T-helper 1 cell treated with Interleukin-12 subunit alpha and Interleukin-12 subunit beta and Interleukin-4 antibody, amounts not matched to agents 30 μg/mL and 1 μg/mL, for 36 hours (primary cell): ENCODE data around the gene FASTK.
"Not testable (repeated sequence)": the region's sequence is repeated elsewhere in the genome, so short reads cannot be mapped to it uniquely, and the experiment has no call there.

Source experiments
- H3K27ac Mint-ChIP-seq: one replicate; pipeline ENCODE4 v1.8.0; 2021; ENCODE audit warnings: mild to moderate bottlenecking, mixed read lengths
- H3K27me3 Mint-ChIP-seq: one replicate; pipeline ENCODE4 v1.8.0; 2021; ENCODE audit warnings: low read depth, mixed read lengths
- H3K36me3 Mint-ChIP-seq: one replicate; pipeline ENCODE4 v1.8.0; 2021; ENCODE audit warnings: low read depth, mixed read lengths
- H3K4me1 Mint-ChIP-seq: one replicate; pipeline ENCODE4 v1.8.0; 2021; ENCODE audit warnings: low read depth, mixed read lengths
- H3K4me3 Mint-ChIP-seq: one replicate; pipeline ENCODE4 v1.8.0; 2021; ENCODE audit warnings: mild to moderate bottlenecking, moderate library complexity, mixed read lengths
- H3K9me3 Mint-ChIP-seq: one replicate; pipeline ENCODE4 v1.8.0; 2021; ENCODE audit warnings: mixed read lengths

Gene FASTK

DNA sequence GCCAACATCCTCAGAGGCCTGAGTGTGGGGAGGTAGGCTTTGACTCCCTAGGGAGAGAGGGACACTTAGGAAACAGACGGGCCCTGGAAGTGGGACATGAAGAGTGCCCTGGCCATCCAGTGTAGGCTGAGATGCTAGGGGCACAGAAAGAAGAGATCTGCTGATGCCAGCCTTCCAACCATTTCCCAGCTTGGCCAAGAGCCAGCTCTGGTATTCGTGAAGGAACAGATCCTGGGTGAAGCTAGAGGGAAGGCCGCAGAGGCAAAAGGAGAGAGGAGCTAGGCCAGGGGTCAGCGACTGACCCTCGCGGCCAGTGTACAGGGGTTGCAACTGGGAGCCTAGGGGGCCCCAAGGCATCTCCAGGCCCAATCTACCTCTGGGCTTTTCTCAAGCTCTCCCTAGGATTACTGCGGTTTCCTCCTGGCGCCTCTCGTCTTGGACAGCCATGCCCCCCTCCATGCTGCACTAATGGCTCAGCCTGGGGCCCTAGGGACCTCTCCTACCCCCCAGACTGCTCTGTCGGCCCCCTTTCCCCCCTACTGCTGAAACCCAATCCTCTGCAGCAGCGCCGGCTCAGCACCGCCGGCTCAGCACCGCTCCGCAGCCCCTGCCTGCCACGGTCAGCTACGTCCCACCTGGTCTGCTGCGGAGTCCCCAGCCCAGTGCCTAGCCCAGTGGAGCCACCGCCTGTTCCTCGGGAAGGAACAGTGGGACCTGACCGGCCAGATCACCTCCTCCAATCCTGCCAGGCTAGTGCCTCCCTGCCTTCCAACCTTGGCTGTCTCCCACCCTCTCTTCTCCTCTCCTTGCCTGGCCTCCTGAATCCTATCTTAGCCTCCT, 32.4 kb downstream of the FASTK start, which contains the start of gene ASIC3:
Gene ASIC3 (plus strand): TSS at position 556 of the 840 bp plus-strand sequence. CDS start 355 bp downstream, outside the sequence.
- peaks cover 4% of the 10 kb centered on the region for H3K36me3 Mint-ChIP-seq
- H3K9me3 Mint-ChIP-seq: no peaks in the 10 kb centered on the region
- H3K27me3 Mint-ChIP-seq: peaks cover 5% of the 10 kb centered on the region
- no peak within 1 kb of the TSS for H3K4me3 Mint-ChIP-seq
- H3K27ac Mint-ChIP-seq: no peak within 1 kb of the TSS
- peaks cover 7% of the 10 kb centered on the region for H3K4me1 Mint-ChIP-seq

DNA sequence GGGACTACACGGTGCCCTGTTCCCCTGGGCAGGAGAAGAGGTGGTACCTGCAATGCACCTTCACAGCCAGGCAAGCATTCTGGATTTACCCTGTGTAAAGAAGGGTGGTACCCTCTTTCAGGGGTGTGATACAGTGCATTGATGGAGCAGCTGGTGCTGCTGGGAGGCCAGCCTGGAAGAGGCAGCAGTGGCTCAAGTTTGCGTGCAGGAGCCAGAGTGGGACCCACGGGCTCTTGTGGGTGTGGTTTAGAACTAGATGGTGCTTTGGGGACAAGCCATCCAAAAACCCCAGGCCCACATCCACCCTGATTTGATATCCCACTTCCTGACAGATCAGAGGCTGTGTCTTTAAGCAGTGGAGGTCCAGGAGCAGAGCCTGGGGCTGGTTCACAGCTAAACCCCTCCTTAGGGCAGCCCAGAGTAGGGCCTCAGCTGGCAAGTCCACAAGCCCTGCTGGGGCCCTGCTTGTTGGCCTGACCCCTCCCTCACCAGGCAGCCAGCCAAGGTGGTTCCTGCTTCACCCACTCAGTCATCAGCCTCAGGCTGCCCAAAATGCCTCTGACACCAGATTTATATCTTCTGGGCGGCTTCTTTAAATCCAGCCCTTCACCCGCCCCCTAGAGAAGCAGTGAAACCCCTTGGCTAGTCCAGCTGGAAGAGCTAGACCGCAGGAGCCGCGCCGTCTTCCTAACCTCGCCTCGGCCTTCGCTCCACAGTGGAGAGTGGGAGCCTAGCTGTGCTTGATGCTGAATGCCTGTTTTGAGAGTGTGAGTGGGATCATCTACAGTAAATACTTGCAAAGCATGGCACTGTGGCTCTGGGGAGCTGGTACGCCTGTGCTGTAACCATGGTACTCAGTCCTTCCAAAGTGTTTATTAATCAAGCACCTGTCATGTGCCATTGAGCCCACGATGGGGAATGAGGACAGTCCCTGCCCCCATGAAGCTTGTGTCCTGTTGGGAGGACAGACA, 33.7 kb downstream of the FASTK start:
- no peaks in the 10 kb centered on the region for H3K36me3 Mint-ChIP-seq
- H3K4me1 Mint-ChIP-seq: peaks cover 2% of the 10 kb centered on the region
- no peaks in the 10 kb centered on the region for H3K9me3 Mint-ChIP-seq
- H3K4me3 Mint-ChIP-seq: no peak overlapping the region
- peaks cover 5% of the 10 kb centered on the region for H3K27me3 Mint-ChIP-seq
- no peak overlapping the region for H3K27ac Mint-ChIP-seq

DNA sequence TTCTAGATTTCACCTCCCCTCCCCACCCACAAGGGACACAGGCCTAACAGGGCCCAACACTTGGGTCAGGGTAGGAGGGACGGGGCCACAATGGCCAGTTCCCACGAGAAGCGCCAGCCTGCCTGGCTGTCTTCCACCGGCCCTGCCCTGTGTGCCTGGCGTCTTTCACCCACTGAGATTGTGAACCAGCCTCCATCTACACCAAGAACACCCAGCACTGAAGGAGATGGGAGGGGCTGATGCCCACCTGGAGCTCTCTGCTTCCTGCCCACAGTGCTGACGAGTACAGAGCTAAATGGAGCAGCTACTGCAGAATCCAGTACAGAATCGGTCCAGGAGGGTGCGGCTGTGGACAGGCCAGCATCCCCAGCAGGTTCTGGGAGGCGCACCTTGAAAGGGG, 34.6 kb downstream of the FASTK start:
- H3K9me3 Mint-ChIP-seq: no peaks in the 10 kb centered on the region
- no peak overlapping the region for H3K4me3 Mint-ChIP-seq
- H3K4me1 Mint-ChIP-seq: peaks cover 2% of the 10 kb centered on the region
- H3K27me3 Mint-ChIP-seq: peaks cover 5% of the 10 kb centered on the region
- H3K27ac Mint-ChIP-seq: no peak overlapping the region
- no peaks in the 10 kb centered on the region for H3K36me3 Mint-ChIP-seq

DNA sequence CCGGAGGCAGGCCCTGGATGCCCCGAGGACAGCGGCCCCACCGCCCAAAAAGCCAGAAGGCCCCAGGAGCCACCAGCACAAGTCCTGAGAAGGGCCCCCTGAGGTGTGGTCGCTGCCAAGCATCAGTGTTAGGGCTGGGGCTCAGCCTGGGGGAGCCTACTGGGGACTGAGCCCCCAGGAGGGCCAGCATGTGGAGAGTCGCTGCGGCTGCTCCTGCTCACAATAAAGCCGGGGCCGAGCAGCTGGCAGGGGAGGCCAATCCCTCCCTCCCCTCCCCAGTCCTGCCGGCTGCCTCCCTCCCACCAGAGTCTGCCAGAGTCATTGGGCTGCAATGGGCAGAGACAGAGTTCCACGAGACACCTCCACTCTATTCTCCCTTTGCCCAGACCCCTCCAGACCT, 35.3 kb downstream of the FASTK start:
- Mint-ChIP-seq H3K9me3 (no peaks in the 10 kb centered on the region), H3K36me3 (no peaks in the 10 kb centered on the region), H3K27me3 (peaks cover 1% of the 10 kb centered on the region)

DNA sequence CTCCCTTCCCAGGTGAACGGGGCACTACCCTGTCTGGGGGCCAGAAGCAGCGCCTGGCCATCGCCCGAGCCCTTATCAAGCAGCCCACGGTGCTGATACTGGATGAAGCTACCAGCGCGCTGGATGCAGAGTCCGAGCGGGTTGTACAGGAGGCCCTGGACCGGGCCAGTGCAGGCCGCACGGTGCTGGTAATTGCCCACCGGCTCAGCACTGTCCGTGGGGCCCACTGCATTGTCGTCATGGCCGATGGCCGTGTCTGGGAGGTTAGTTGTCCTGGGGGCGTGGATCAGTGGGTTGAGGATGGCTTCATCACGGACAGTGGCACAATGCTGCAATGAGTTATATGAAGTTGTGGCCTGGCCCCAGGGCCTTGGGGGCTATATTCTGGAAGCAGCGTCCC, 36.6 kb downstream of the FASTK start:
- Mint-ChIP-seq H3K4me3 (no peak overlapping the region), H3K4me1 (peaks cover 6% of the 10 kb centered on the region), H3K27me3 (no peaks in the 10 kb centered on the region), H3K9me3 (no peaks in the 10 kb centered on the region), H3K27ac (no peak overlapping the region), H3K36me3 (no peaks in the 10 kb centered on the region)

More for the DNA sequence above, 35.3 kb downstream of the FASTK start:
- Mint-ChIP-seq H3K4me3 (no peak overlapping the region), H3K4me1 (peaks cover 2% of the 10 kb centered on the region), H3K27ac (no peak overlapping the region)

DNA sequence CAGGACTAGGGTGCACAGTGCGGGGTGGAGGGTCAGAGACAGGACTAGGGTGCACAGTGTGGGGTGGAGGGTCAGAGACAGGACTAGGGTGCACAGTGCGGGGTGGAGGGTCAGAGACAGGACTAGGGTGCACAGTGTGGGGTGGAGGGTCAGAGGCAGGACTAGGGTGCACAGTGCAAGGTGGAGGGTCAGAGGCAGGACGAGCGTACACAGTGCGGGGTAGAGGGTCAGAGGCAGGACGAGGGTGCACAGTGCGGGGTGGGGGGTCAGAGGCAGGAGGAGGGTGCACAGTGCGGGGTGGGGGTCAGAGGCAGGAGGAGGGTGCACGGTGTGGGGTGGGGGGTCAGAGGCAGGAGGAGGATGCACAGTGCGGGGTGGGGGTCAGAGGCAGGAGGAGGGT, 37.2 kb downstream of the FASTK start:
- H3K27ac Mint-ChIP-seq, H3K4me1 Mint-ChIP-seq, H3K9me3 Mint-ChIP-seq, H3K36me3 Mint-ChIP-seq, H3K27me3 Mint-ChIP-seq, H3K4me3 Mint-ChIP-seq: not testable (repeated sequence)

DNA sequence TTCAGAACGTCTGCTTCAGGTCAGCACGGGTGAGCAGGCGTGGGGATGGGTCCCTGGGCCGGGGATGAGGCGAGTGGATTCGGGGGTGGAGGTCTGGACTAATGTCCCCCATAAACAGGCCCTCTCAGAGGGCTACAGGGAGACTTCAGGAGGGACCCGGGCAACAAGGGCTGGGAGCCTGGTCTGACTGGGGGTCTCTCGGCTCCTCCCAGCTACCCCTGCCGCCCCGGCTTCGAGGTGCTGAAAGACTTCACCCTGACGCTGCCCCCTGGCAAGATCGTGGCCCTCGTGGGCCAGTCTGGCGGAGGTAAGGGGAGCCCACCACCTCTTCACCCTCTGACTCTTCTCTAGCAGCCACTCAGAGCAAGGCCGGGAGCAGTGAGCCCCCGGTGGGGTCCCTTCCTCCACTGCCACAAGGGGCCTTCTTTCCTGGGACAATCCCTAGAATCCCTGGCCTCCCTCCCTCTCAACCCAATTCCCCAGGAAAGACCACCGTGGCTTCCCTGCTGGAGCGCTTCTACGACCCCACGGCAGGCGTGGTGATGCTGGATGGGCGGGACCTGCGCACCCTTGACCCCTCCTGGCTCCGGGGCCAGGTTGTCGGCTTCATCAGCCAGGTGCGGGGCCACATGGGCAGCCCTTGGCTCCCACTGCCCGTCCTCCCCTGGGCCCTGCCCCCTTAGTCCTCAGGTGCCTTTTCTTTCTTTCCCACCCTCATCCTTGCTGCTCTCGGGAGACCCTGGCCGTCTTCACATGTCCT, 39.8 kb downstream of the FASTK start:
- Mint-ChIP-seq H3K27me3 (no peaks in the 10 kb centered on the region), H3K9me3 (no peaks in the 10 kb centered on the region), H3K27ac (no peak overlapping the region), H3K4me1 (peaks cover 6% of the 10 kb centered on the region), H3K4me3 (no peak overlapping the region), H3K36me3 (peaks cover 7% of the 10 kb centered on the region)

DNA sequence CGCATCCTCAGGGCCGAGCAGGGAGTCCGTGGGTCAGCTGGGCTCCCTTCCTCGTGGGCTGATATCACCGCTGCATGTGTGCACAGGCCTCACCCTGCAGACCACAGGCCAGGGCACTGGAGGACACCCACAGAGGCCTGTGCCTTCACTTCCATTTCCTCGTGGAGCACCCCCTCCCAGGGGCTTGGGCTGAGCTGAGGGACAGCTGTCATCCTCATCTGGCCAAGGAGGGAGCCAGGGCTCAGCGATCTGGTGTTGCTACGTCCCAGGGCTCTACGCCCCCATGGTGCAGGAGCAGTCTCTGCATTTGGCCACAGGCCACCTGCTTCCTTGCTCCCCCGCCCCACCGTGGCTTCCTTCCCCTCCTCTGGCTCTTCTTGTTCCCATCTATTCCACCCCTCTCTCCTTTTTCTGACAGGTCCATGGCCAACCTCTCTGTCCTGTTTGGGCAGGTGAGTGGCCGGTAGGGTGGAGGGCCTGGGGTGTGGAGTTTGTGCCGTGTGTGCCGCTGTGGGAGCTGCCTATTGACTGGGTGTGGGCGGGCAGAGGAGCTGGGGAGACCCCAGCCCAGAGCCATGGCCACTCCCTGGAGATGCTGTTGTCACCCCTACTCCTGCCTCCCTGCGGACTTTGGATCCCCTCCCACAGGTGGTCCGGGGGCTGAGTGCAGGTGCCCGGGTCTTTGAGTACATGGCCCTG, 40.6 kb downstream of the FASTK start:
- Mint-ChIP-seq H3K4me1 (peaks cover 6% of the 10 kb centered on the region), H3K36me3 (peaks cover 7% of the 10 kb centered on the region), H3K27ac (no peak overlapping the region), H3K27me3 (no peaks in the 10 kb centered on the region), H3K9me3 (no peaks in the 10 kb centered on the region), H3K4me3 (no peak overlapping the region)

DNA sequence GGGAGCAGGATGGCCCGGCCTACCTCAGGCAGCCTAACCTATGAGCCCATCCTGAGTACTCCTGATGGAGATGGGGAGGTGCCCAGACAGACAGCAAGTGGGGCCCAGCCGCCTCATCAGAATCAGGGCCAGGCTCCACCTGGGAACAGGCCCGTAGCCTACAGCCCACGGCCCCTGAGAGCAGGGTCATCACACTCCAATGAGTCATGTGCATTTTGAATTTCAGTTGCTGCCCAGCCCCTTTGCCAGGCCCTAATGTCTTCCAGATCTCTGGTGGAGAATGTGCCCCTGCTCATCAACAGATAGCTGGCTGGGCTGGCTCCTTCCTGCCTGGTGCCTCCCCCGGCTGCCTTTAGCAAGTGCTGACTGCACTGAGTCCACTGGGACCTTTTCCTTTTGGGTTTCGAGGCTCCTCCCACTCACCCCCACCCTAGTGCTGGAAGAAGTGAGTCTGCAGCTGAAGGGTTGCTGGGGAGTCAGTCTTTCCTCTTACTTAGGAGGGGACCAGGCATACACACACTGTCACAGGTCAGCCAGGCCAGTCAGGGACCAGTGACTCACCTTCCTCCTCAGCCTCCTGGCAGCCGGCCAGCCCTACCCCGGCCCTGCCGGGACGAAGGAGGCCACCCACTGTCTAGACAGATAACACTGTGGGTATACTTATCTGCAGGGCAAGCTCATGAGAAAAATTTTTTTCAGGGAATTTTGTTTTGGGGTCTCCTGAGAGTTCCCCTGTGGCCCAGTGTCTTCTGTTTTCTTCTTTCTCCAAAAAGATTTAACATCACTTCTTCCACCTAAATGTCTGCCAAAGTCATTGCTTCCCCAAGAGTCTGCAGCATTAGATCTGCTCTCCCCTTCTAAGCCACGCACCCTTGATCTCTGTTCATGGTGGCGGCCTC, 41.4 kb downstream of the FASTK start:
- H3K4me3 Mint-ChIP-seq: no peak overlapping the region
- H3K36me3 Mint-ChIP-seq: peaks cover 7% of the 10 kb centered on the region
- H3K9me3 Mint-ChIP-seq: no peaks in the 10 kb centered on the region
- peaks cover 6% of the 10 kb centered on the region for H3K4me1 Mint-ChIP-seq
- no peak overlapping the region for H3K27ac Mint-ChIP-seq
- no peaks in the 10 kb centered on the region for H3K27me3 Mint-ChIP-seq

DNA sequence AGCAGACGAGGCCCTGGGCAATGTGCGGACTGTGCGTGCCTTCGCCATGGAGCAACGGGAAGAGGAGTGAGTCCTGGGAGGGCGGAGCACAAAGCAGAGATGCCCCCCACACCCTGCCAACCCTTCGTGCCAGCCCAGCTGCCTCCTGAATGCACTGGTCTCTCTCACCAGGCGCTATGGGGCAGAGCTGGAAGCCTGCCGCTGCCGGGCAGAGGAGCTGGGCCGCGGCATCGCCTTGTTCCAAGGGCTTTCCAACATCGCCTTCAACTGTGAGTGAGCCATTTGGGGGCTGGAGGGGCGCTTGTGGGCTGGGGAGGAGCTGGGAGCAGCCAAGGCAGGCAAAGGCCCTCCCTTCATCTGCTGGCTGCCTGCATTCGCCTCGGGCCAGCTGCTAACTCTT, 44.7 kb downstream of the FASTK start:
- Mint-ChIP-seq H3K4me3 (no peak overlapping the region), H3K27me3 (no peaks in the 10 kb centered on the region), H3K36me3 (peaks cover 7% of the 10 kb centered on the region), H3K9me3 (no peaks in the 10 kb centered on the region), H3K4me1 (peaks cover 6% of the 10 kb centered on the region), H3K27ac (no peak overlapping the region)

DNA sequence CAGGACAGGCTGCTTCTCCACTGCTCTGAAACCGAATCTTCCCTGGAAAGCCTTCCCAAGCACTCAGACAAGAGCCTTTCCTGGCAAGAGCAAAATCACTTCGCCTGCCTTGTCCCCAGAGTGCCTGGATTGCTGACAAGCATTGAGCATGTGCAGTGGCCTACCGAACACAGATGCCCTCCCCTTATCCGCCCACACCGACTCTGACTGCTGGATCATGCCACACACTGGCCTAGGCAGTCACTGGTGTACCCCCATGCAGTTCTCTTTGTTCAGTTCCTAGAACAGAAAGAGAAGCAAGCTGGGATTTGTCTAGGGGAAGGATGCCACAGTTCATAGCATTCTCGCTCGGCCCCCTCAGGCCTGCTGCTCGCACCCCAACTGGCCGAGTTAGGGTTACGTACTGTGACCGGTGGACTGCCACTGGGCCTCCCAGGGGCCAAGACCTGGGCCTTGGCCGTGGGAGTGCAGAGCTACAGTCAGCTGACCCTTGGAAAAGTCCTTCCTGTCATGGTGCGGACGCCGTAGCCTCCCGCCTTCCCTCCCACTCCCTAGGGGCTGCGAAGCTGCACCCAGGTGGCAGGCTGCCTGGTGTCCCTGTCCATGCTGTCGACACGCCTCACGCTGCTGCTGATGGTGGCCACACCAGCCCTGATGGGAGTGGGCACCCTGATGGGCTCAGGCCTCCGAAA, 45.4 kb downstream of the FASTK start:
- Mint-ChIP-seq H3K9me3 (no peaks in the 10 kb centered on the region), H3K27ac (no peak overlapping the region), H3K4me3 (no peak overlapping the region), H3K27me3 (no peaks in the 10 kb centered on the region), H3K36me3 (peaks cover 7% of the 10 kb centered on the region), H3K4me1 (peaks cover 6% of the 10 kb centered on the region)

DNA sequence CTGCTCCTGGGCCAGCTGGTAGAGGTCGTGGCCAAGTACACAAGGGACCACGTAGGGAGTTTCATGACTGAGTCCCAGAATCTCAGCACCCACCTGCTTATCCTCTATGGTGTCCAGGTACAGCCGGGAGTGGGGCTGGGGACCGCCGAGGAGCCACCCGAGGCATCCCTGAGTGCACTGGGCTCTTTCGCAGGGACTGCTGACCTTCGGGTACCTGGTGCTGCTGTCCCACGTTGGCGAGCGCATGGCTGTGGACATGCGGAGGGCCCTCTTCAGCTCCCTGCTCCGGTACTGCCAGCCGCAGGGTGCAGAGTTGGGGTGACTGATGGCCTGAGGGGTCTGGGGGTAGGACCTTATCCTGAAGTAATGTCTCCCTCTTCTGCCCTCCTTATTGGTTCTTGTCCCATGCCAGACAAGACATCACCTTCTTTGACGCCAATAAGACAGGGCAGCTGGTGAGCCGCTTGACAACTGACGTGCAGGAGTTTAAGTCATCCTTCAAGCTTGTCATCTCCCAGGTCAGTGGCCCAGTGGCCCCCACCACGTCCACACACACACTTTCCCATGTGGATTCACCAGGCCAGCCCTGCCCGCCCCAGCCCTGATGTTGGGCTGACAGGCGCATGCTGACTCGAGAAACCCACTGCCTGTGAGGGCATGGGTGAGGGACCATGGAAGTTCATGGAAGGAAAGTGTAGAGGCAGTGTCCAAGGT, 46.1 kb downstream of the FASTK start:
- Mint-ChIP-seq H3K27me3 (no peaks in the 10 kb centered on the region), H3K27ac (no peak overlapping the region), H3K36me3 (peaks cover 7% of the 10 kb centered on the region), H3K4me3 (no peak overlapping the region), H3K9me3 (no peaks in the 10 kb centered on the region), H3K4me1 (peaks cover 9% of the 10 kb centered on the region)
